ENCODE measurements around the gene CCDC137. TPM values are rescaled to one million over a fixed set of nuclear protein-coding genes. Genes with fewer than 3 reads are reported as not detected.

CCDC137 gene
- total and polyA plus RNA-seq, 2 of the 13 experiments (the other 11 are each of a cell fraction or from before 2014, with no cell fraction given) = 14.6 to 39.1 TPM

DNA sequence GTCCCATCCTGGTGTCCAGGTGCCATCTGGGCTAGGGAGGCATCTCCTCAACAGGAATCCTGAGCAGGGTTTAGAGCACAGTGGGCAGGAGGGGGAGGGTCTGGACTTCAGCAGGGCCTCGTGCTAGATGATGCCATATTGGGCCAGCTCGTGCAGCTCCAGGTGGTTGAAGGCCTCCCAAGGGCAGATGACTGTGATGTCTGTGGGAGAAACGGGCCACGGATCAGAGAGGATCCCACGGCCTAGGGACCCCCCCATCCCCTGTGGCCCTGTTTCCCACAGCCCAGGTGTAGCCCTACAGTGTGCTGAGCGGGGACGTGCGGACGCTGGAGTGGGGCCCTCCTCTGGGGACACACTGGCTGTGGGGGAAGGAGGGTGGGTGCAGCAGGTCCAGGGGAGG is 15.6 kb upstream of the CCDC137 start (continued):
- TF ChIP-seq, protein P1, sequence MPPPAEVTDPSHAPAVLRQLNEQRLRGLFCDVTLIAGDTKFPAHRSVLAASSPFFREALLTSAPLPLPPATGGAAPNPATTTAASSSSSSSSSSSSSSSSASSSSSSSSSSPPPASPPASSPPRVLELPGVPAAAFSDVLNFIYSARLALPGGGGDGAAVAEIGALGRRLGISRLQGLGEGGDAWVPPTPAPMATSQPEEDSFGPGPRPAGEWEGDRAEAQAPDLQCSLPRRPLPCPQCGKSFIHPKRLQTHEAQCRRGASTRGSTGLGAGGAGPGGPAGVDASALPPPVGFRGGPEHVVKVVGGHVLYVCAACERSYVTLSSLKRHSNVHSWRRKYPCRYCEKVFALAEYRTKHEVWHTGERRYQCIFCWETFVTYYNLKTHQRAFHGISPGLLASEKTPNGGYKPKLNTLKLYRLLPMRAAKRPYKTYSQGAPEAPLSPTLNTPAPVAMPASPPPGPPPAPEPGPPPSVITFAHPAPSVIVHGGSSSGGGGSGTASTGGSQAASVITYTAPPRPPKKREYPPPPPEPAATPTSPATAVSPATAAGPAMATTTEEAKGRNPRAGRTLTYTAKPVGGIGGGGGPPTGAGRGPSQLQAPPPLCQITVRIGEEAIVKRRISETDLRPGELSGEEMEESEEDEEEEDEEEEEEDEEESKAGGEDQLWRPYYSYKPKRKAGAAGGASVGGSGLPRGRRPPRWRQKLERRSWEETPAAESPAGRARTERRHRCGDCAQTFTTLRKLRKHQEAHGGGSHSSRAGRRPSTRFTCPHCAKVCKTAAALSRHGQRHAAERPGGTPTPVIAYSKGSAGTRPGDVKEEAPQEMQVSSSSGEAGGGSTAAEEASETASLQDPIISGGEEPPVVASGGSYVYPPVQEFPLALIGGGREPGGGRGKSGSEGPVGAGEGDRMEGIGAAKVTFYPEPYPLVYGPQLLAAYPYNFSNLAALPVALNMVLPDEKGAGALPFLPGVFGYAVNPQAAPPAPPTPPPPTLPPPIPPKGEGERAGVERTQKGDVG (CRISPR knock-in tag; IDR thresholded peaks at IDR 0.05; ENCODE audit: borderline replicate concordance) = no peak
- no peak for TF ChIP-seq SMARCE1 (IDR thresholded peaks at IDR 0.05; ENCODE audit: borderline replicate concordance)
- TF ChIP-seq, protein P2, sequence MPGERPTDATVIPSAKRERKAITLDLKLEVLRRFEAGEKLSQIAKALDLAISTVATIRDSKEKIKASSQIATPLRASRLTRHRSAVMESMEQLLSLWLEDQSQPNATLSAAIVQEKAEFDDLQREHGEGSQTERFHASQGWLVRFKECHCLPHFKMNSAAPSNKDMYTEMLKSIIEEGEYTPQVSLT (CRISPR knock-in tag; IDR thresholded peaks at IDR 0.05; ENCODE audit: borderline replicate concordance, low read depth) = no peak
- TF ChIP-seq ZNF343 (CRISPR knock-in tag; IDR thresholded peaks at IDR 0.05) = no peak
- no peak for TF ChIP-seq KDM3A (CRISPR knock-in tag; IDR thresholded peaks at IDR 0.05; ENCODE audit: low read depth)
- no peak for TF ChIP-seq MED13 (CRISPR knock-in tag; IDR thresholded peaks at IDR 0.05)
- no peak for TF ChIP-seq MLLT10 (CRISPR knock-in tag; IDR thresholded peaks at IDR 0.05)
- TF ChIP-seq ZNF44 (CRISPR knock-in tag; IDR thresholded peaks at IDR 0.05) = no peak
- no peak for TF ChIP-seq PHF5A (CRISPR knock-in tag; IDR thresholded peaks at IDR 0.05; ENCODE audit: low read depth, unreplicated experiment)
- no peak for TF ChIP-seq ZNF891 (CRISPR knock-in tag; IDR thresholded peaks at IDR 0.05)
- TF ChIP-seq, protein P3, sequence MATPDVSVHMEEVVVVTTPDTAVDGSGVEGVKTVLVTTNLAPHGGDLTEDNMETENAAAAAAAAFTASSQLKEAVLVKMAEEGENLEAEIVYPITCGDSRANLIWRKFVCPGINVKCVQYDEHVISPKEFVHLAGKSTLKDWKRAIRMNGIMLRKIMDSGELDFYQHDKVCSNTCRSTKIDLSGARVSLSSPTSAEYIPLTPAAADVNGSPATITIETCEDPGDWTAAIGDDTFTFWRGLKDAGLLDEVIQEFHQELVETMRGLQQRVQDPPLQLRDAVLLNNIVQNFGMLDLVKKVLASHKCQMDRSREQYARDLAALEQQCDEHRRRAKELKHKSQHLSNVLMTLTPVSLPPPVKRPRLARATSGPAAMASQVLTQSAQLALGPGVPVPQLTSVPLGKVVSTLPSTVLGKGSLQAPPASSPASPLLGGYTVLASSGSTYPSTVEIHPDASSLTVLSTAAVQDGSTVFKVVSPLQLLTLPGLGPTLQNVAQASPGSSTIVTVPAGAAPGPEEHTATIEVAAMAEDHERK (CRISPR knock-in tag; IDR thresholded peaks at IDR 0.05; ENCODE audit: low read depth) = no peak
